HG03139 (cell line): ENCODE results near the gene TRIB2.

Experiments used
- ATAC-seq: cut with Tn5 transposase; IDR thresholded peaks from one replicate; pipeline ENCODE4 v1.9.1; 2021; ENCODE audit not compliant: unreplicated experiment

TRIB2 gene

DNA sequence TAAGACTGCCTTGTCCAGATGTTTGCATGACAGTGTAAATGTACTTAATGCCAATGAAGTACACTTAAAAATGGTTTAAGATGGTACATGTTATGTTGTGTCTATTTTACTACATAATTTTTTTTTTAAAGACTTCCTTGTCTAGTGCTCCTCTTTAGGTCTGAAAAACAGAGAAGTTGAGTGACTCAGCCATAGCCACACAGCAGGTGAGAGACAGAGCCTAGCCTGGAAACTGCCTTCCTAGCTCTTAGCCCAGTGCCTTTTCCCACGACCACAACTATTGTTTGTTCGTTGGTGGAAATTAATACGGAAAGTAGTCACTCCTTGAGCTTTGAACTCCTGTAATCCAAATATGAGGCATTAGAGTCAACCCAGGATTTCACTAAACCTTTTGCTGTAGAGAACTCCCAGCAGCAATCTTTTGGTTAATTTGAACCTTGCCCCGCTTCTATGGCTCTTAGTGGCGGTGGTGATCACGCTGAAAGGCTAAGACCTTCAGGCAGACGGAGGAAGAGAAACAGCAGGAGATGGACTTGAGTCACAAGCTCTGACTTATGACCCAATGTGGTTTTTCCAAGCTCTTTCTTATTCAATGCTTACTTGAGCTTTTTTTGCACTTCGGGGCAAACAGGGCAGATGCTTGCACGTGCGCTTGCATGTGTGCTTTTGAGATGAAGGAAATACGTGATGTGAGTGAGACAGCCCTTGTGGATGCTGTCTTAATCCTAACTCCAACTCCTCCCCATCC lies 21.2 kb downstream of the TRIB2 start:
- no peak for ATAC-seq

DNA sequence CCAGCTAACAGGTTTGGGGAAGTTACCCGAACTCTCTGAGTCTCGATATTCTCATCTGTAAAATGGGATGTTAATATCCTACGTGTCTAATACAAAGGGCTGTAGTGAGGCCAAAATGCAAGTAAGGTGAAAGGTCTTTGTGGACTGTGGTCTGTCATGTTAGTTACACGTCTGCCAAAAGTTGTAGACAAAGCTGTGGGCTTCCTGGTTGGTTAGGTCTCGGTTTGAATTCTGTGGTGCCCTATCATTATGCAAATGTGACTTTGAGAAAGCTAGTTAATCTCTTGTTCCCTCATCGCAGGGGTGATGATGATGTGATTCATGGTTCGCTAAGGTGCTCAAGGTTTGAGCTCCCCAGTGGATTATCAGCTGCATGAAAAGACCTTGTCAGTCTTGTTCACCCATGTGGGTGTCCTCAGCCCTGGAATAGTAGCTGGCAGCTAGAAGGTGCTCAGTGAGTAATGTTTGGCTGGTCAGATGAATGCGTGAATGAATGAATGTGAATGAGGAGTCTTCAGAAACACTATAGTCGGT lies 23.1 kb downstream of the TRIB2 start:
- no peak for ATAC-seq

DNA sequence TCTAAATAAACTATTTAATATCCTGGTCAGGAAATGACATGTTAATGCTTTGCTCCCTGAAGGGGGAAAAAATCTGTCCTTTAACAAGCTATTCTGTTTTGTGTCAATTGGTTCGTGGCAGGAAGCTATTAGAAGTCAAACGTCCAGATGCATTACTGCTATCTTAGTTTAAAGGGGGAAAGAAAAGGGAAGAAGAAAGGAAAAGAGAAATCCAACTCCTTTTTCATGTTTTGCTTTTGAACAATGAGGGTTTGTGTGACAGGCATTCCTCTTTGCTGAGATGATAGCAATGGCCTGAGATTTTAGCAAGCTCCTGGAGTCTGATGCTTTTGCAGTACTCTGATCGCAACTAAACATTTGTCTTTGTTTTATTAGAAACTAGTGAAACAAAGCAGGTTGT lies 24.6 kb downstream of the TRIB2 start:
- ATAC-seq, result no peak

DNA sequence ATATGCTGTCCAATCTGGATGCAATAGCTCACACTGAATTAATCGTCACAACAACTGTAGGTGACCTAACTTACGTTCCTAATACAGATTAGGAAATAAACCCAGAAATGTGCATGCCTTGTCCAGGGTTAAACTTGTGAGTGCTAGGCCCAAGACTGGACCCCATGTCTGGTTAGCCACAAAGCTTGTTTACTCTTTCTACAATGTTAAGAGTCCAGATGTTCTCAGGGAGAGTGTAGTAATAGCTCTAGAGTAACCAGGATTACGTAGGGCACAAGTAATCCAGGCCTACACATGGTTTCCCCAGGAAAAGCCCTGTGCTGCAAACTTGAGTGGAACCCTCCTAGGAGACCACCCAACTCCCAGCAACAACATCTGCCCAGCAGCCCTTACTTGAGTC lies 26.2 kb downstream of the TRIB2 start:
- no peak for ATAC-seq

DNA sequence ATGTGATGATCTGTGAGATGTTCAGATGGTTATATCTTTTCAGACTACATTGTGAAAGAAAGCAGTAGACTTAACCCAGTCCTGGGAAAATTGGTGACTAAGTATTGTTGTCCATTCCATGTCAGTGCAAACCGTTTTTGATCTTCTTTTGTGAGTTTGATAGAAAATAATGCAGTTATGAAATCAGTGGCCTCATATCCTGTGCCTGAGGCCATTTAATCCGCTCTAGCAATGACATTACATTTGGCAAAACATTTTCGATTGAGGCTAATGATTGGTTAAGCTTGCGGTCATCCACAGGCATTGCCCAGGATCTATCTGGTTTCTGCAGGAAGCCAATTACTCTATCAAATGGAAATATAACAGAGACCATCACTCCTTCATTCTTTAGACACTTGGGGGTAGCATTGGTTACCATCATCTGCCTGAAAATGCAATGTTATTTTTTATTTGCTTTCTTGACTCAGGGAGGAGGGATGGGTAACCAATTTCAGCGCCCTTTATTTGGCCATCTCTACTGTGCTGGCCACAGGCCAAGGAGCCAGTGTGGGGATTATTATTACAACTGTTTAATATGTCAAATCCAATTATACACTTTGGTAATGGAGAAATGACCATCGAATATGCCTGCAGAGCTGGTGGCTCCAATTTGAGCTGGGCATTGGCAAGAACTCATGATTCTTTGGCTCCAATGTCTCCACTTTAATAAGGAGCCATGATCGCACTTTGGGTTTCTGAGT lies 33.6 kb downstream of the TRIB2 start:
- no peak for ATAC-seq

DNA sequence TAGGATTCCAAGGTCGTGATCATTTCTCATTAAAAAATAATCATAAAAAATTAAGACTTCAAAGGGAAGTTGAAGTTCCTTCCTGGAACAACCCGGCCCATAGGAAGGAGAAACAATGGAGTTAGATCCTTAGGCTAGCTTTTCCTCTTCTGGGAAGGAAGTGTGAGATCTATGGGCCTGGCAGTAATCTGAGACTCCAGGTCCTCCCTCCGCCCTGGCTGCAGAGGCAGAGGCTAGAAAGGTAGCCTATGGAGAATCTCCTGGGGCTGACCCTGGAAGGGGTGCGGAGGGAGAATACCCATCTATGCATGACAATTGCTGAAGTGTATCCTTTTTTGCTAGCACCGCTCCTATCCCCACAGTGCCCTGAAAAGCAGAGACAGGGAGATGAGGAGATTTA lies 37.9 kb downstream of the TRIB2 start:
- ATAC-seq, result no peak

DNA sequence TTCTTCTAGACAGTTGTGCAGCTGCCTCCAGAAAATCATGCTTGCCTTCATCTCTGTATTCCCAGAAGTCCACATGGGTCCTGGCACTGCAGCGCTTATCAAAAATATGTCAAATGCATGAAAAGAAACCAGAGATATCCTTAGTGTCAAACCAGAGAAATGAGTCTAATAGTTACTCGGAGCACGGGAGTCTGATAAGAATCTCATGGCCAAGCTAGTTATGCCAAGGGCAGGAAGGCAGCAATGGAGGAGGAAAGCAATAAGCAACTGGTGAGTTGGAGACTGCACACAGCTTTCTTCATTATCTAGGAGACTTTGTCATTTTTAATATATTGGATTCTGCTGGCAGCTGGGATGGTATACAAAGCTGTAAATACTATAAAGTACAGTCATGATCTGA lies 38.6 kb downstream of the TRIB2 start:
- no peak for ATAC-seq

DNA sequence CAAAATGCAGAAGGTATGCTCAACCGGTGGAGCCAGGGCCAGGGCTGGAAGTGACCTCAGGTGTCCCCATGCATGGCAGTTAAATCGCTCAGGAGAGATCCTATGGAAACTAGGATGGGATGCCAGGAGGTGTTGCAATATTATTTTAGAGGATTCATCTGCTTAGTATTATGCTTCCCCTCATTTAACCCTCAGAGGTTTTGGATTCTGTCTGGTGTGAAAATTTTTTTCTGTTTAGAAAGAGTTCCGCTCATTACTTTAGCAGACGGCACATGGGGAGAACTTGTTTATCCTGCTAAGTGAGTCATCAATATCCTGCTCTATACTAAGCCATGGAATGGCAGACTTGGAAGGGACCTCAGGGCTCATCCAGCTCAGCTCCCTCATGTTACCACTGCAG lies 42.5 kb downstream of the TRIB2 start:
- no peak for ATAC-seq

DNA sequence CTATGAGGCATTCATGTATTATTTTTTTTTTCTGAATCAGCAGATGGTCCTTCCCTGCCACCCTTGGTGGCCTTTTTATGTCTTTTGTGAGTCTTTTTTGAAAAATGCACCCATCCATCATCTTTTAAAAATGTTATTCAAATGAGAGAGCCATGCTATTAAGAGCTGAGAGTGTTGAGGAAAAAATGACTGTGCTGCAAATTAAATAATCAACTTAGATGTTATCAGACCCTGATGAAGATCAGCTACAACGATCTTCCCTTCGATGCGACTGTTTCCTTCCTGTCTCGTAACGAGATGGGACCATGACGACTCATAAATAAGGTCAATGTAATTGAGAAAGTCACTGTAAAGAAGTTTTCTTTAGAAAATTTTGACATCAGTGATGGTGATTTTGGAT lies 44.4 kb downstream of the TRIB2 start:
- ATAC-seq, result no peak

DNA sequence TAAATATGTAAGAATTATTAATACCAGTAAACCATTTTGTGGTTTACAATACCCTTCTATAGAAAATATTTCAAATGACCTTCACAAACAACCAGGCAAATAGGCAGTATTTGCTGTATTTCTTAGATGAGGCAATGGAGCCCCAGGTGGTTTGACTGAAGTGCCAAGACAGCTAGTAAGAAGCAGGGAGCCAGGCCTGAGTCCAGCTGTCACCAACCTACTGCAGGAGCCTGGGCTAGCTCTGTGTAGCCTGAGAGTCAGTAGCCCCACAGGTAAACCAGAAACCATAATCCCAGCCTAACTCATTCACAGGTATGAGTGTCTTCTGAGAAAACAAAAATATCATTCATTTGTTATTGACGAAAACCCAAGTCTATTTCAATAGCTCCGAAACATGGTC lies 45.6 kb downstream of the TRIB2 start:
- no peak for ATAC-seq

DNA sequence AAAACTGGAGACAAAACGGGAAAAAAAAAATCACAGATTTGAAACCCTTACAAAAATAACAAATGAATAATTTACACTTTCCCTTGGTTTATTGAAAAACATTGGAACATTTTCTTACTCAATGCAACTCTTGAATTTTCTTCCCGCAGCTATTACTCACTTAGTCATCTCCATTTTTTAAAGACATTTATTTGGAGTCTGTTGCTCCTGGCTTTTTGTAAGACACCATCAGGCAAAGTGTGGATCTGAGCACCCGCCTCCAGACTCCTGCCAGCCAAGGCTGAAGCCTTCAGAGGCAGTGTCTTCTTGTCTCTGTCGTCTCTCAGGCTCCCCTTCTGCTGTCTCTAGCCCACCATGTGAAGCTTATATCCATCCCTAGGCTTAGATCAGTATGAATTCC lies 46.2 kb downstream of the TRIB2 start:
- no peak for ATAC-seq

DNA sequence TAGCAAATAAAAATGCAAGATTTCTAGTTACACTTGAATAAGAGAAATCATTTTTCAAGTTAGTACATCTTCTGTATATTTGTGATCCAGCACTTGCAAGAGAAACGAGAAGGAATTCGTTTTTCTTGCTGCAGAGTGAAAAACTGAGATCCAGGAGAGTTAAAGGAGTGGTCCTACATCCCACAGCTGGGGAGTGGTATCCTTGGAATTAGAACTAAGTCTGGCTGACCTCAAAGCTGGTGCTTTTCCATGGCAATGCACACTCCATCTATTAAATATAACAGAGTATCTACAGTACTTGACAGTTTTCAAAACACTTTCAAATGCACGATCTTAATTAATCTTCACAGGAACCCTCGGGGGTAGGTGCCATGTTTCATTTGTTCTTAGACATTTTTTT lies 46.8 kb downstream of the TRIB2 start:
- ATAC-seq, result no peak

DNA sequence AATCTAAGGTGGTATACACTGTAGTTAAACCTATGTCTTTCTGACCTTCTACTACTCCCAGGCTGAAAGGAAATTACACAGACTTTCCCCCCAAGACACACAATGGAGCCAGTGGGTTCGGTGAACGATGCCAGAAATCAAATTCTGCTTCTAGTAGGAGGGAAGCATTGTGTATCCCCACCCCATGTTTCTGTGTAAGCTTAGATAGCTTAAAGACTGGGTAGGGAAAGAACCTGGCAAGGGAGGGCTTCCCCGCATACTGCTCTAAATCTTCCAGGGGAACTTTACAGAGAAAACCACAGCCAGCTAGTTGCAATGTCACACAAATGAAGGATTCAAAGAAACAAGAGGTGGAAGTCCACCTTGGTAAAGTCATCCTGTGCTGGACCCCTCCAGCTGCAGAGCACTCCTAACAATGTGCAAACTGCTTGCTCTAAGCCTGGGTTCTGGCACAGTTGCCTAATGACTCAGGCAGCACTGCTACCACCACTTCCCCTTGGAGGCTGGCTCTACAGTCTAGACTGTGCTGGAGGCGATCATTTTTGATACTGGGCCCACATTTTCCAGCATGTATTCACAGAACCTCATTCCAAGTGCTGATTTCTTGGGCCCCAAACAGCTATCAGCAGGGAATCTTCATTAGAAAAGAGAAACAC lies 47.5 kb downstream of the TRIB2 start:
- ATAC-seq, result no peak

DNA sequence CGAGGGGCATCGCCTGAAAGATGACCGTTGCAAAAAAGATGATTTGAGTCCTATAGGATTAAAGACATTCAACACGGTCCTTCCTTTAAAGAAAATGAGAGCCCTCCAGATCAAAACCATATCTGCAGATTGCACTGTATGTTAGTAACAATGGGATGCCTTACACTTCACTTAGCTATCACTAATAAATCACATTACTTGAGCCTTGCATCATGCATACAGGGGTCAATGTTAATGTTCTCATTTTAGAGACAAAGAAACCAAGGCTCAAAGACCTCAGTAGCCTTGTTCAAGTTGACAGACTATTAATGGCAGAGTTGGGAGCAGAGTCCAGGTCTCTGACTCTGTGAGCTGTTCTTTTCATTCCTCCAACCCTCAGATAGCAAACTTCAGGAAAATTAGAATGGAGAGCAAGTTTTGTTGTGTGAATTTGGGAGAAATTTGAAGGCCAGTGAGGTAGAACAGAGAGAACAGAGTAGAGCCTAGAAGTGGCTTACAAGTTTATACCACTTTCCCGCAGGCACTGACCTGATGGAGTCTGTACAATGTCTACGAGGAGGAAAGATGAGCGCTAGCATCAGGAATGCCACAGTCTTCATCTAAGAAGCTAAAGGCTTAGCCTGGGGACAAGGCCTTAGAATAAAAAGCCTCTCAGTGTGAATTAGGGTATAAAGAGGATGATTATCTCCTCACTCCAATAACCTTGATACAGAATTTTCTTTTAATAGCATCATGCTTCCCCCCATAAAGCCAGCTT lies 48.3 kb downstream of the TRIB2 start:
- no peak for ATAC-seq

DNA sequence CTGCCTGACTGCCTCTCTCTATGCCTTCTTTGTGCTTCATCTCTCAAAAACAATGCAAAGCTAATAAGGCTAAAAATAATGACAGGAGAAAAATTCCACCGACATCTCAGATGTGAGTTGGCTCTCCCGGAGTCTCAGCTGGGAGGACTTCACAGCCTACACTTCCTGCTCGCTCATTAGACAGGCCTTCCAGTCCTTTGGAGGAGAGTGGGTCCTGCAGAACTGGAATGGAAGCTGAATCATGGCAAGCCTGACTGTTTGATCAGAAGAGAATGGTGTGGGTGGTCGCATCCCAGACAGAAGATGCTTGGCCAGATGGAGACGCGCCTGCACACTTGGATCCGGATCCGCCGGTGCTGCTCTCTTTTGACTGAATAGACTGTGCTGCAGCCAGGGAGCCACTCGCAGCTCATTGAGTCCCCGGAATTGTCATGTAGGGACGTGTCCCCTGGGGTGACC lies 49.7 kb downstream of the TRIB2 start:
- ATAC-seq, result no peak

DNA sequence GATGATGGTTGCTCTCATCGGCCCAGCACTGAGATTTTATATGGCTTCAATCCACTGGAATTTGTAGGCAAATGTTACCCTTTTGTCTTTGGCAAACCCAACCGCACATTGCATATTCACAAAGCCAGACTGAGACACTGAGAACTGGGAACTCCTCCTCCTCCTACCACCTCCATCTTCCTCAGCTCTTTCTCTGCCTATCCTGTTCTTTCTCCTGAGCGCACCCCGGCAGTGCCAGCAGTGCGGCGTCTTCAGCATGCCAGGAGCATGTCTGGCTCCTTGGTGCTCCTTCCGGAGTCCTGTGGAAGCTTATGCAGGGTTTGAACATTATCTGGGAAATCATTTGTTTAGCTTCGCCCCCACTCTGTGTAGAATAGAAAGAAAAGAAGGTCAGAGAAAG lies 50.8 kb downstream of the TRIB2 start:
- no peak for ATAC-seq

DNA sequence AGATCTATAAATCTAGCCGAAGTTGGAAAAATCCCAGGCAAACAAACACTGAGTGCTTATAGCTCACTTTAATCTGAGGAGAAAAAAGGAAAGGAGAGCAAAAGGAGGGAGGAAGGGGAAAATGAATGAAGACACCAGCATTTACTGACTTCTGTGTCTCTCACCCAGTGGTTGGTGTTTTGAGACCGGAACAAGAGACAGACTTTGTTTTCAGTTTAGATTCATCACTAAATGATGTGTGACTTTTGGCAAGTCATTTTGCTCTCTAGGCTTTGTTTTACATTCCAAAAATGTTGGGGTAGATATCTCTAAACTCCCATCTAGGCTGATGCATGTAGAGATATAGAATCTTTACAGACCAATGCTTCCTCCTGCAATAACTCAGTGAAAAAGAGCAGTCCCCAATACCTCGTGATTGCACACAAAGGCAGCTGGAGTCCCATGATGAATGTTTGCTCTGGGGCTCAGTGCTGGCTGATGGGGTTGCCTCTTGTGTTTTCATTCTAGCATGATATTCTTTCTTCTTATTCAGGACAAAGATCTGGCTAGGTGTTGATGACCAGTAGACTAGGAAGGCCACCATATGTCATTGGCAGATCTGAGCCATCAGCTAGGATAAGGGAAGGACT lies 51.4 kb downstream of the TRIB2 start:
- no peak for ATAC-seq

DNA sequence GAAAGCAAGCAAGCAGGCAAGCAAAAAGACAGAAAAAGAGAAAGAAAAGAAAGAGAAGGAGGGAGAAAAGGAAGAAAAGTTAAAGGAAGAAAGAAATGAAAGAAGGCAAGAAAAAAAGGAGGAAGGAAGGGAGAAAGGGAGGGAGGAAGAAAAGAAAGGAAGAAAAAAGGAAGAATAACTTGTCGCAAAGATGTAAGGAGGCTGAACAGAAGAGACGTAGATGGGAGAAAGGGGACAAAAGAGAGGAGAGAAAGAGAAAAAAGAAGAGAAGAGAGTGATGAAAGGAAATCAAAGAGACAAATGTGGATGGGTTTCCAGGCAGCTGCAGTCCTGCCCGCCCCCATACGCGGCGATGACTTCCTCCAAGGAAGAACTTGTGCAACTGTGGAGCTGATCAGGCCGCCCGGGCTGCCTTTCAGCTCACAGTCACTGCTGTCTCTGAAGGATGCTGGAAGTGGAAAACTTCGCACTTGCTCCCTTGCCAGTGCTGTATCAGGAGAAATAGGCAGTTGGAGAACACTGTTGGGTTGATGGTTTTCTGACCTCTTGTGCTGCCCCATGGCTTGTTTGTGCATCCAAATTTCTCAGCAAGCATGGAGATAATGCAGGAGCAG lies 52.9 kb downstream of the TRIB2 start:
- ATAC-seq, result no peak

DNA sequence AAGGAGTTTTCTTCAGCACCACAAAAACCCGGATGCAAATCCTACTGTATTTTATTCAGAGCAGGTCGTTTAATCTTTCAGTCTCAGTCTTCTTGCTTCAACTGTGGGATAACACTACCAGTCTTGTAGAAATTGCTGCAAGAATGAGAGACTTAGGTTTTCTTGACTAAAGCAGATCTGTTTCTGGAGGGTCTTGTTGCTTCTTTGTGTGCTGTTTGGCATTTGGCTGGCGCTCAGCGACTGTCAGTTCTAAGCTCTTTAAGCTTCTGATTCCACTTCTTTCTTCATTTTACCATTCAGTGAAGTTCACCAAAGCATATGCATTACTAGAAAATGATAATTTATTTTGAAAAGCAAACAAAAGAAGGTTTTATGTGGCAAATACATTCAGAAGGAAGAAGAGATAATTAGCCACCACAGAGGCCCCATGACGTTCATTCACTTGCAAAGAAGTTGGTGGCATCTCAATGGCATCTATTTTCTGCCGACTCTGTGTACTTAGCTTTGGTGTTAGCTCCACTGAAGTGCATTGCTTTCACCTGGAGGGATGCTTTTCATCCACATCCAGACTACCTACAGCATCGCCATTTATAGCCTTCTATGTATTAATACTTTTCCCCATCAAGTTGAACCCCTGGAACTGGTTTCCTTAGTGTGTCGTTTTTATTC lies 53.7 kb downstream of the TRIB2 start:
- no peak for ATAC-seq

DNA sequence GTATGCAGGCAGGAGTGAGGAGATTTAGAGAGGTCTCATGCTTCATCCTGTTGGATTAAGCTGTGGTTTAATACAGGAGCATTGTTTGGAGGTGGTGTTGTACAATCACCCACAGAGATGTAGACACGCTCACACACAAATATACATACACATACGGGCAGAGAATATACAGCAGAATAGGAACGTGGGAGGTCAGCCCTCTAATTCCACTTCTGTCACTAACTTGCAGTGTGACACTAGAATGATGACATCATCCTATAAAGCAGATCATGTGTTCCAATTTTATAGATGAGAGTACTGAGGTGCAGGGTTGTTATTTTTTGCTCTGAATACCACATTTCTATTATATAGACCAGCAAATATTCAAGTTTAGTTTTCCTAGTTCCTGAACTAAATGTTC lies 54.4 kb downstream of the TRIB2 start:
- ATAC-seq, result no peak
